GM19023 (cell line): Measurements from ENCODE around the gene HNRNPM.

ENCODE experiments used
- ATAC-seq: cut with Tn5 transposase; IDR thresholded peaks from one replicate; pipeline ENCODE4 v1.9.1; 2021; ENCODE audit warnings: mild to moderate bottlenecking, moderate library complexity; ENCODE audit not compliant: unreplicated experiment

HNRNPM gene

DNA sequence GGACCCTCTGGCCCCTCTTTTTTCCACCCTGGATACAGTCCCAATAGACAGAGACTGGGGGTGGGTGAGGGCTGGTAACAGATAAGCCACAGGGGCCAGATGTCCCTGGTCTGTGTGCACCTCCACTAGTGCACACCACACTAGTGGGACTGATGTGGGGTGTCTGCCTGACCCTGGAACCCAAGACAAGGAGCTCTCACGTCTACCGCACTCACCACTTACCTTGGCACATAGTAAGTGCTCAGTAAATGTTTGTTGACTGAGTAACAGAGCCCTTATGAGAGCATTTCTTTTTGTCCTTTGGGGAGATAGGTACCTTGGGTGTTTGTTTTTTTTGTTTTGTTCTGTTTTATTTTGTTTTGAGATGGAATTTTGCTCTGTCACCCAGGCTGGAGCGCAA is 92.3 kb downstream of the HNRNPM start:
- ATAC-seq: no peak
